WTC11 (cell line): ENCODE results near the gene AKR1B15. TPM values are rescaled to one million over a fixed set of nuclear protein-coding genes. Genes with fewer than 3 reads are reported as not detected.
A peak's percentile ranks its signal among the peaks of the same experiment; 100 is the strongest.

Source experiments
- ATAC-seq: fragments of 200-7000 bp; cut with Tn5 transposase; 2 replicates; pipeline ENCODE4 v1.10.0; 2021; ENCODE audit warnings: mild to moderate bottlenecking, moderate library complexity
- CTCF ChIA-PET: fragments of 300-600 bp; sonication (Branson Sonifier 250); formaldehyde crosslinking; loops from one replicate; lab custom pipeline; 2021; ENCODE audit warnings: antibody characterized with exemption; lab: Charles Lee
- POLR2A ChIA-PET: fragments of 350-600 bp; sonication (Branson Sonifier 250); formaldehyde crosslinking; loops from one replicate; lab custom pipeline; 2021; ENCODE audit warnings: antibody characterized with exemption; lab: Charles Lee
- DNase-seq: peaks from one replicate; pipeline ENCODE4 v3.0.0; 2021; ENCODE audit warnings: low spot score
- H3K27ac Mint-ChIP-seq: 2 replicates; pipeline ENCODE4 v1.8.0; 2021; ENCODE audit warnings: mixed read lengths
- H3K27me3 Mint-ChIP-seq: 2 replicates; pipeline ENCODE4 v1.8.0; 2021; ENCODE audit warnings: low read depth, mild to moderate bottlenecking, moderate library complexity, mixed read lengths
- H3K36me3 Mint-ChIP-seq: 2 replicates; pipeline ENCODE4 v1.8.0; 2021; ENCODE audit warnings: mixed read lengths
- H3K4me1 Mint-ChIP-seq: 2 replicates; pipeline ENCODE4 v1.8.0; 2022; ENCODE audit warnings: mixed read lengths
- H3K4me3 Mint-ChIP-seq: 2 replicates; pipeline ENCODE4 v1.8.0; 2021; ENCODE audit warnings: mild to moderate bottlenecking, moderate library complexity, mixed read lengths
- H3K9me3 Mint-ChIP-seq: 2 replicates; pipeline ENCODE4 v1.8.0; 2021; ENCODE audit warnings: mixed read lengths
- AR ChIP-seq: fragments of 250-450 bp; sonication (Bioruptor Pico); IDR thresholded peaks from 2 replicates; pipeline ENCODE4 v1.9.0; 2021; ENCODE audit warnings: mild to moderate bottlenecking
- ATF6 ChIP-seq: sonication (generic); formaldehyde crosslinking; IDR thresholded peaks from 2 replicates; pipeline ENCODE4 v1.8.1; 2023; ENCODE audit warnings: mild to moderate bottlenecking, missing genetic modification reagents
- CTCF ChIP-seq: fragments of 200-600 bp; IDR thresholded peaks from 2 replicates; pipeline ENCODE4 v1.8.0; 2022; ENCODE audit warnings: antibody characterized with exemption
- GRHL2 ChIP-seq: fragments of 250-450 bp; sonication (Bioruptor Pico); IDR thresholded peaks from 2 replicates; pipeline ENCODE4 v1.8.0; 2022; ENCODE audit warnings: mild to moderate bottlenecking, moderate library complexity; ENCODE audit not compliant: insufficient replicate concordance, severe bottlenecking
- IRF1 ChIP-seq: sonication (generic); formaldehyde crosslinking; IDR thresholded peaks from 2 replicates; pipeline ENCODE4 v1.8.0; 2023; ENCODE audit warnings: missing genetic modification reagents
- NR1H2 ChIP-seq: sonication (generic); formaldehyde crosslinking; IDR thresholded peaks from 2 replicates; pipeline ENCODE4 v1.9.0; 2021; ENCODE audit warnings: mild to moderate bottlenecking, moderate library complexity, missing genetic modification reagents
- SOX15 ChIP-seq: fragments of 250-450 bp; sonication (Bioruptor Pico); IDR thresholded peaks from 2 replicates; pipeline ENCODE4 v1.9.0; 2021; ENCODE audit warnings: mild to moderate bottlenecking
- TEAD4 ChIP-seq: sonication (generic); formaldehyde crosslinking; IDR thresholded peaks from 2 replicates; pipeline ENCODE4 v1.8.0; 2022; ENCODE audit warnings: mild to moderate bottlenecking, missing genetic modification reagents
- ZBTB21 ChIP-seq: sonication (generic); formaldehyde crosslinking; IDR thresholded peaks from 2 replicates; pipeline ENCODE4 v1.8.1; 2023; ENCODE audit warnings: mild to moderate bottlenecking, missing genetic modification reagents, borderline replicate concordance
- ZNF138 ChIP-seq: sonication (generic); formaldehyde crosslinking; conservative IDR thresholded peaks from 2 replicates; pipeline ENCODE4 v1.8.1; 2022; ENCODE audit warnings: mild to moderate bottlenecking, moderate library complexity, missing genetic modification reagents
- total RNA-seq: library from RNA; stranded (reverse); gene quantifications from 3 replicates; pipeline ENCODE4 v1.2.3, GENCODE V29; 2021
- TF ChIP-seq, protein P1 (sequence below): sonication (generic); formaldehyde crosslinking; IDR thresholded peaks from 2 replicates; pipeline ENCODE4 v1.8.0; 2022; ENCODE audit warnings: mild to moderate bottlenecking, missing genetic modification reagents
- TF ChIP-seq, protein P2 (sequence below): sonication (generic); formaldehyde crosslinking; IDR thresholded peaks from 2 replicates; pipeline ENCODE4 v1.8.0; 2023; ENCODE audit warnings: missing genetic modification reagents, mild to moderate bottlenecking, borderline replicate concordance
- TF ChIP-seq, protein P3 (sequence below): fragments of 250-450 bp; sonication (Bioruptor Pico); IDR thresholded peaks from 2 replicates; pipeline ENCODE4 v2.1.2; 2022; ENCODE audit warnings: mild to moderate bottlenecking, moderate library complexity

AKR1B15 gene
- total RNA-seq, 1 experiment from 2014 or later, result not detected

- DNase-seq, result peak; percentile 20
Observed at GRCh38 chr7:134553976-134554375, 5.1 kb downstream of the AKR1B15 start.

More at GRCh38 chr7:134553976-134554375, 5.1 kb downstream of the AKR1B15 start:
- H3K36me3 Mint-ChIP-seq, result no peaks in the 10 kb centered on the region
- peak; percentile 66 for ATAC-seq
- H3K27me3 Mint-ChIP-seq, result no peaks in the 10 kb centered on the region; the same call in 1 of the 2 replicates
- ChIA-PET CTCF (interaction anchor here (1.0 to 3.2 kb wide), 8 partner anchors 9 to 162 kb away, joined by 3 to 26 read pairs (median 5); no protein-coding TSS in a partner anchor), POLR2A (interaction anchor here (0.7 kb wide), 1 partner anchor 19 kb away, joined by 3 read pairs; no protein-coding TSS in a partner anchor)
- TF ChIP-seq CTCF (no peak), GRHL2 (CRISPR knock-in tag) (no peak), TEAD4 (CRISPR knock-in tag) (no peak), ZNF138 (CRISPR knock-in tag) (no peak), SOX15 (CRISPR knock-in tag) (no peak), ZBTB21 (CRISPR knock-in tag) (no peak), ATF6 (CRISPR knock-in tag) (no peak), NR1H2 (CRISPR knock-in tag) (no peak), AR (CRISPR knock-in tag) (no peak), IRF1 (no peak)
- TF ChIP-seq, protein P1, sequence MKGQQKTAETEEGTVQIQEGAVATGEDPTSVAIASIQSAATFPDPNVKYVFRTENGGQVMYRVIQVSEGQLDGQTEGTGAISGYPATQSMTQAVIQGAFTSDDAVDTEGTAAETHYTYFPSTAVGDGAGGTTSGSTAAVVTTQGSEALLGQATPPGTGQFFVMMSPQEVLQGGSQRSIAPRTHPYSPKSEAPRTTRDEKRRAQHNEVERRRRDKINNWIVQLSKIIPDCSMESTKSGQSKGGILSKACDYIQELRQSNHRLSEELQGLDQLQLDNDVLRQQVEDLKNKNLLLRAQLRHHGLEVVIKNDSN (CRISPR knock-in tag), result no peak
- TF ChIP-seq, protein P2, sequence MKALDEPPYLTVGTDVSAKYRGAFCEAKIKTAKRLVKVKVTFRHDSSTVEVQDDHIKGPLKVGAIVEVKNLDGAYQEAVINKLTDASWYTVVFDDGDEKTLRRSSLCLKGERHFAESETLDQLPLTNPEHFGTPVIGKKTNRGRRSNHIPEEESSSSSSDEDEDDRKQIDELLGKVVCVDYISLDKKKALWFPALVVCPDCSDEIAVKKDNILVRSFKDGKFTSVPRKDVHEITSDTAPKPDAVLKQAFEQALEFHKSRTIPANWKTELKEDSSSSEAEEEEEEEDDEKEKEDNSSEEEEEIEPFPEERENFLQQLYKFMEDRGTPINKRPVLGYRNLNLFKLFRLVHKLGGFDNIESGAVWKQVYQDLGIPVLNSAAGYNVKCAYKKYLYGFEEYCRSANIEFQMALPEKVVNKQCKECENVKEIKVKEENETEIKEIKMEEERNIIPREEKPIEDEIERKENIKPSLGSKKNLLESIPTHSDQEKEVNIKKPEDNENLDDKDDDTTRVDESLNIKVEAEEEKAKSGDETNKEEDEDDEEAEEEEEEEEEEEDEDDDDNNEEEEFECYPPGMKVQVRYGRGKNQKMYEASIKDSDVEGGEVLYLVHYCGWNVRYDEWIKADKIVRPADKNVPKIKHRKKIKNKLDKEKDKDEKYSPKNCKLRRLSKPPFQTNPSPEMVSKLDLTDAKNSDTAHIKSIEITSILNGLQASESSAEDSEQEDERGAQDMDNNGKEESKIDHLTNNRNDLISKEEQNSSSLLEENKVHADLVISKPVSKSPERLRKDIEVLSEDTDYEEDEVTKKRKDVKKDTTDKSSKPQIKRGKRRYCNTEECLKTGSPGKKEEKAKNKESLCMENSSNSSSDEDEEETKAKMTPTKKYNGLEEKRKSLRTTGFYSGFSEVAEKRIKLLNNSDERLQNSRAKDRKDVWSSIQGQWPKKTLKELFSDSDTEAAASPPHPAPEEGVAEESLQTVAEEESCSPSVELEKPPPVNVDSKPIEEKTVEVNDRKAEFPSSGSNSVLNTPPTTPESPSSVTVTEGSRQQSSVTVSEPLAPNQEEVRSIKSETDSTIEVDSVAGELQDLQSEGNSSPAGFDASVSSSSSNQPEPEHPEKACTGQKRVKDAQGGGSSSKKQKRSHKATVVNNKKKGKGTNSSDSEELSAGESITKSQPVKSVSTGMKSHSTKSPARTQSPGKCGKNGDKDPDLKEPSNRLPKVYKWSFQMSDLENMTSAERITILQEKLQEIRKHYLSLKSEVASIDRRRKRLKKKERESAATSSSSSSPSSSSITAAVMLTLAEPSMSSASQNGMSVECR, result no peak
- TF ChIP-seq, protein P3, sequence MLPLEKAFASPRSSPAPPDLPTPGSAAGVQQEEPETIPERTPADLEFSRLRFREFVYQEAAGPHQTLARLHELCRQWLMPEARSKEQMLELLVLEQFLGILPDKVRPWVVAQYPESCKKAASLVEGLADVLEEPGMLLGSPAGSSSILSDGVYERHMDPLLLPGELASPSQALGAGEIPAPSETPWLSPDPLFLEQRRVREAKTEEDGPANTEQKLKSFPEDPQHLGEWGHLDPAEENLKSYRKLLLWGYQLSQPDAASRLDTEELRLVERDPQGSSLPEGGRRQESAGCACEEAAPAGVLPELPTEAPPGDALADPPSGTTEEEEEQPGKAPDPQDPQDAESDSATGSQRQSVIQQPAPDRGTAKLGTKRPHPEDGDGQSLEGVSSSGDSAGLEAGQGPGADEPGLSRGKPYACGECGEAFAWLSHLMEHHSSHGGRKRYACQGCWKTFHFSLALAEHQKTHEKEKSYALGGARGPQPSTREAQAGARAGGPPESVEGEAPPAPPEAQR (CRISPR knock-in tag), result no peak
- peaks cover 8% of the 10 kb centered on the region for H3K4me1 Mint-ChIP-seq
- no peak overlapping the region for H3K4me3 Mint-ChIP-seq
- no peaks in the 10 kb centered on the region for H3K9me3 Mint-ChIP-seq
- no peak overlapping the region for H3K27ac Mint-ChIP-seq
